Neuronal stem cell (in vitro differentiated cells): Measurements from ENCODE around the gene SLC18A3.

ENCODE experiments used
- DNase-seq: peaks from one replicate; pipeline ENCODE4 v3.0.0-alpha.2; 2013; ENCODE audit warnings: low spot score
- H2AFZ ChIP-seq: one replicate; pipeline ENCODE4 v1.6.1; 2013; ENCODE audit warnings: mild to moderate bottlenecking, low read length, inconsistent platforms
- H2AK5ac ChIP-seq: 2 replicates; pipeline ENCODE4 v1.6.1; 2013; ENCODE audit warnings: low read depth, mild to moderate bottlenecking, inconsistent platforms, low read length, moderate library complexity, mixed read lengths
- H2BK120ac ChIP-seq: 2 replicates; pipeline ENCODE4 v1.6.1; 2013; ENCODE audit warnings: low read depth, mild to moderate bottlenecking, inconsistent platforms, low read length, moderate library complexity, mixed read lengths
- H2BK12ac ChIP-seq: one replicate; pipeline ENCODE4 v1.6.1; 2013; ENCODE audit warnings: low read length, inconsistent platforms
- H2BK15ac ChIP-seq: 2 replicates; pipeline ENCODE4 v1.6.1; 2013; ENCODE audit warnings: mild to moderate bottlenecking, low read length, inconsistent platforms, mixed read lengths
- H2BK5ac ChIP-seq: one replicate; pipeline ENCODE4 v1.6.1; 2013; ENCODE audit warnings: inconsistent platforms, mild to moderate bottlenecking, low read length, moderate library complexity
- H3K14ac ChIP-seq: one replicate; pipeline ENCODE4 v1.6.1; 2013; ENCODE audit warnings: low read length, inconsistent platforms
- H3K18ac ChIP-seq: 2 replicates; pipeline ENCODE4 v1.6.1; 2013; ENCODE audit warnings: low read length, inconsistent platforms
- H3K23ac ChIP-seq: 2 replicates; pipeline ENCODE4 v1.6.1; 2013; ENCODE audit warnings: low read depth, mild to moderate bottlenecking, mixed read lengths, low read length, inconsistent platforms; ENCODE audit not compliant: poor library complexity
- H3K27ac ChIP-seq: replicated peaks from 3 replicates; pipeline ENCODE4 v1.5.1; 2013; ENCODE audit warnings: low read length, inconsistent platforms
- H3K27me3 ChIP-seq, 3 experiments: 2 replicates each; pipeline ENCODE4 v1.6.1; 2013; ENCODE audit warnings: low read length in 3 of 3, mild to moderate bottlenecking in 2 of 3, inconsistent platforms in 1 of 3, low read depth in 1 of 3, mixed read lengths in 1 of 3, moderate library complexity in 1 of 3; ENCODE audit not compliant: control insufficient read depth in 3 of 3, insufficient read depth in 3 of 3
- H3K36me3 ChIP-seq, 2 donors: replicated peaks in 1 of 2; 2 replicates each; pipeline ENCODE4 v1.6.1; 2013; ENCODE audit warnings: low read length in 2 of 2; ENCODE audit not compliant: control insufficient read depth in 2 of 2, insufficient read depth in 2 of 2
- H3K4ac ChIP-seq: 2 replicates; pipeline ENCODE4 v1.6.1; 2013; ENCODE audit warnings: inconsistent platforms, mild to moderate bottlenecking, low read length, moderate library complexity
- H3K4me1 ChIP-seq, 2 donors: 1 replicate in 1 of 2; 2 replicates in 1 of 2; pipeline ENCODE4 v1.6.1; 2013; ENCODE audit warnings: low read length in 2 of 2, low read depth in 1 of 2; ENCODE audit not compliant: control insufficient read depth in 2 of 2, insufficient read depth in 1 of 2
- H3K4me2 ChIP-seq: one replicate; pipeline ENCODE4 v1.6.1; 2013; ENCODE audit warnings: mild to moderate bottlenecking, low read length, inconsistent platforms; ENCODE audit not compliant: insufficient read depth, poor library complexity, severe bottlenecking
- H3K4me3 ChIP-seq, 2 donors: 2 replicates each; pipeline ENCODE4 v1.5.1; 2013; ENCODE audit warnings: low read length in 2 of 2, mild to moderate bottlenecking in 2 of 2, inconsistent platforms in 1 of 2, moderate library complexity in 1 of 2
- H3K79me1 ChIP-seq: one replicate; pipeline ENCODE4 v1.6.1; 2013; ENCODE audit warnings: low read depth, mild to moderate bottlenecking, inconsistent platforms, low read length, moderate library complexity
- H3K9ac ChIP-seq: one replicate; pipeline ENCODE4 v1.6.1; 2013; ENCODE audit warnings: mild to moderate bottlenecking, low read depth, low read length, inconsistent platforms; ENCODE audit not compliant: poor library complexity
- H3K9me3 ChIP-seq, 2 donors: replicated peaks in 1 of 2; 2 replicates each; pipeline versions ENCODE3 to v1.6.1; 2013; ENCODE audit warnings: low read length in 2 of 2, mild to moderate bottlenecking in 2 of 2, inconsistent platforms in 1 of 2, low read depth in 1 of 2, mixed read lengths in 1 of 2, moderate library complexity in 1 of 2; ENCODE audit not compliant: control insufficient read depth in 2 of 2, insufficient read depth in 1 of 2
- H4K8ac ChIP-seq: one replicate; pipeline ENCODE4 v1.6.1; 2013; ENCODE audit warnings: low read depth, mild to moderate bottlenecking, inconsistent platforms, low read length, moderate library complexity
- H4K91ac ChIP-seq: one replicate; pipeline ENCODE4 v1.6.1; 2013; ENCODE audit warnings: low read length, low read depth, mild to moderate bottlenecking, inconsistent platforms; ENCODE audit not compliant: poor library complexity
- WGBS, 2 donors: extraction: QIAGEN DNeasy Blood & Tissue Kit; methylation state at CpG; one replicate each; pipeline ENCODE4 v1.1.7; 2013; ENCODE audit warnings: missing lambda C conversion rate in 2 of 2, mixed read lengths in 1 of 2; ENCODE audit not compliant: insufficient read length in 2 of 2, insufficient replicate concordance in 1 of 2; ENCODE audit errors: extremely low coverage in 2 of 2; 5-methylcytosine and 5-hydroxymethylcytosine counted together

SLC18A3 gene

DNA sequence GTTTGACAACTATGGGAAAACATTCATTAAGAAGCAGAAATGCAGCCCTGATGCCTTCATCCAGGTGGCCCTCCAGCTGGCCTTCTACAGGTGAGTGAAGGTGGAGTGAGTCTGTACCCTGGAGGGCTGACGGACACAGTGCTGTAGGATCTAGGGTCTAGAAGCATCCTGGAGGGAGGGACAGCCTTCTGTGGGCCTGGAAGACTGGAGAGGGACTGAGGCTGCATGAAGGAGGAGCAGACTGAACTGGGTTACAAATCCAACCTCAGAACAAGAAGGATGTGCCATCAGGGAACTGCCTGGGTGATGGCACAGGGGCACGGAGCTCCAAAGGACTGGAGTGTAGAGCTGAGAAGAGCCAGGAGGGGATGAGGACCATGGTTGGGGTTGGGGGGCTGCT, 41.8 kb downstream of the SLC18A3 start:
- no peak overlapping the region for H2BK12ac ChIP-seq
- no peaks in the 10 kb centered on the region for H3K36me3 ChIP-seq
- H3K4me2 ChIP-seq = no peak overlapping the region
- H3K9ac ChIP-seq = no peak overlapping the region
- peaks cover 0 to 28% (median 0%) of the 10 kb centered on the region in 3 experiments for H3K27me3 ChIP-seq
- no peaks in the 10 kb centered on the region for H3K79me1 ChIP-seq
- H2BK15ac ChIP-seq = no peak overlapping the region
- peak overlapping the region in 1 of 2 donors; percentile 6 for H3K4me3 ChIP-seq
- H3K4ac ChIP-seq = no peak overlapping the region
- H2BK5ac ChIP-seq = no peak overlapping the region
- no peak overlapping the region for H3K14ac ChIP-seq
- no peak overlapping the region for H2AFZ ChIP-seq
- WGBS, 2 donors = no CpG with 5 or more reads among the region's 2 CpGs
- H3K4me1 ChIP-seq = peaks cover 0 to 2% of the 10 kb centered on the region in 2 donors
- H2BK120ac ChIP-seq = no peak overlapping the region
- no peak overlapping the region for H3K23ac ChIP-seq
- no peak overlapping the region for H3K27ac ChIP-seq
- no peak overlapping the region for H4K8ac ChIP-seq
- H4K91ac ChIP-seq = no peak overlapping the region
- DNase-seq = no peak
- H3K9me3 ChIP-seq = no peaks in the 10 kb centered on the region
- H3K18ac ChIP-seq = no peak overlapping the region
- H2AK5ac ChIP-seq = no peak overlapping the region

DNA sequence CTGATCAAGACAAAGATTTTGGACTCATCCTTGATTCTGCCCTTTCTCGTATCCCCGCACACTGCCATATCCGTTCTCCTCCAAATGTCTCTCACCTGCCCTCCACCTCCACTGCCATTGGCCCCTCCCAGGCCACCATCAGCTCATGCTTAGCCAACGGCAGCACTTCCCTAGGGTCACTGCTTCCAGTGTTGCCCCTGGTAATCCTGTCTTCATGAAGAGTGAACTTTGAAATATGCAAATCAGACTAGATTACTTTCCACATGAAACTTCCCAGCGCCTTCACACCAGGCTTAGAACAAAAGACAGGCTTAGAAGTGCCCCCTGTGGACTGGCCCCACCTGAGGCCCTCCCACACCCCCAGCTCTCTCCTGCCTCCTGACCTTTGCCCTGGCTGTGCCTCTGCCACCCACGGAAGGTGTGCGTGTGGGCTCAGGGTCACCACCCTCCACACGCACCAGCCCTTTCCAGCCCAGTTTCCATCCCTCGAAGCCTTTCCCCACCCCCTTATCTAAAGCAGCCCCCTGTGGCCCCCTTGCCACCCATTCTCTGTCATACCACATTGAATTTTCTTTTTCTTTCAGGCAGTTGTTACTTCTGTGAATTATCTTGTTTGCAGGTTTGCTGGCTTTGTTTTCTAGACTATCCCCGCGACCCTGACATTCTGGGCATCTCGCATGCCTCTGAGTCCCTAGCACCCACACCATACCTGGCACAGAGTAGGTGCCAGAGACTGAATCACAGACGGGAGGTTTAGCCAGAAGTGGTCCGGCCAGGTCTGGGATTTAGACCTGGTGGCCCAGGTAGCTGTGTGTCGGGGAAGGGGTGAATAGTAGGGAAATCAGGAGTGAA, 42.5 kb downstream of the SLC18A3 start:
- H3K27ac ChIP-seq = no peak overlapping the region
- no peak overlapping the region for H3K23ac ChIP-seq
- no peak overlapping the region for H2BK5ac ChIP-seq
- H3K4ac ChIP-seq = no peak overlapping the region
- no peak for DNase-seq
- no peak overlapping the region for H3K4me3 ChIP-seq
- H2BK12ac ChIP-seq = no peak overlapping the region
- H3K27me3 ChIP-seq = peaks cover 0 to 28% (median 0%) of the 10 kb centered on the region in 3 experiments
- H2BK15ac ChIP-seq = no peak overlapping the region
- no peak overlapping the region for H4K91ac ChIP-seq
- no peak overlapping the region for H3K14ac ChIP-seq
- H2BK120ac ChIP-seq = no peak overlapping the region
- H3K9ac ChIP-seq = no peak overlapping the region
- no peaks in the 10 kb centered on the region for H3K9me3 ChIP-seq
- no peaks in the 10 kb centered on the region for H3K79me1 ChIP-seq
- no peak overlapping the region for H2AK5ac ChIP-seq
- no peak overlapping the region for H3K4me2 ChIP-seq
- H2AFZ ChIP-seq = no peak overlapping the region
- no peak overlapping the region for H4K8ac ChIP-seq
- WGBS, 2 donors = no CpG with 5 or more reads among the region's 15 CpGs
- no peaks in the 10 kb centered on the region for H3K36me3 ChIP-seq
- no peak overlapping the region for H3K18ac ChIP-seq
- H3K4me1 ChIP-seq = peaks cover 0 to 2% of the 10 kb centered on the region in 2 donors

DNA sequence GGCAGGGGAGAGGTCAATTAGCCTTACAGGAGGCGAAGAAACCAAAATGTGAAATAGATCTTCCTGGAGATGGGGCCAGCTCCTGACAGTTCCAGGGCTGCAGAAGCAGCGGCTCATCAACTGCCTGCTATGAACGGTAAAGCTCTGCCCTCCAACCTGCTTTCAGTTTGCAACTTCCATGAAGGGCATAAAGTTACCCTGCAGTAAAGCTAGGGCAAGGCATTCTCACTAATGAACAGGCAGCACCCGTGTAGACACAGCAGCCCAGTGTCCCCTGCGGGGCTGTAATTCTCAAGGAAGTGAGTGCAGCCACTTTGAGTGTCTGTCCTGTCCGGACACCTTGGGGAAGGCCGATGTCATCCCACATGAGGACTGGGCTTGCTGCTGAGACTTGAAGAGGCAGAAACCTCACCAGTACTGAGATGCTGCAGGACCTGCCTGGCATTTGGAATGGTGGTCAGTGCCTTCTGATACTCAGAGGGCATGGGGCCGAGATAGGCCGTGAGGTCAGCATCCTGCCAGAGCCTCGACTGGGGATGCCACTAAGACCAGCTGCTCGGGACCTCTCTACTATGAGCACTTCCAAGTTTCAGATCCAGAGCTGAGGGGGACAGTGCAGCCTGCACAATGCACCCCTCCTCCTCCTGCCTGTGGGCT, 43.3 kb downstream of the SLC18A3 start:
- Histone ChIP-seq H3K79me1 (no peaks in the 10 kb centered on the region), H2AFZ (no peak overlapping the region), H3K27ac (no peak overlapping the region), H2BK120ac (no peak overlapping the region), H4K91ac (no peak overlapping the region), H3K4me1 (peaks cover 0 to 2% of the 10 kb centered on the region in 2 donors), H3K9ac (no peak overlapping the region), H3K4me3 (no peak overlapping the region), H3K27me3 (peaks cover 0 to 23% (median 0%) of the 10 kb centered on the region in 3 experiments), H2BK12ac (no peak overlapping the region), H3K4ac (no peak overlapping the region), H3K4me2 (no peak overlapping the region), H4K8ac (no peak overlapping the region), H3K18ac (no peak overlapping the region), H3K14ac (no peak overlapping the region), H2BK5ac (no peak overlapping the region), H3K9me3 (no peaks in the 10 kb centered on the region), H3K36me3 (no peaks in the 10 kb centered on the region), H2BK15ac (no peak overlapping the region), H3K23ac (no peak overlapping the region), H2AK5ac (no peak overlapping the region)
- no CpG with 5 or more reads among the region's 11 CpGs for WGBS, 2 donors
- DNase-seq = no peak

DNA sequence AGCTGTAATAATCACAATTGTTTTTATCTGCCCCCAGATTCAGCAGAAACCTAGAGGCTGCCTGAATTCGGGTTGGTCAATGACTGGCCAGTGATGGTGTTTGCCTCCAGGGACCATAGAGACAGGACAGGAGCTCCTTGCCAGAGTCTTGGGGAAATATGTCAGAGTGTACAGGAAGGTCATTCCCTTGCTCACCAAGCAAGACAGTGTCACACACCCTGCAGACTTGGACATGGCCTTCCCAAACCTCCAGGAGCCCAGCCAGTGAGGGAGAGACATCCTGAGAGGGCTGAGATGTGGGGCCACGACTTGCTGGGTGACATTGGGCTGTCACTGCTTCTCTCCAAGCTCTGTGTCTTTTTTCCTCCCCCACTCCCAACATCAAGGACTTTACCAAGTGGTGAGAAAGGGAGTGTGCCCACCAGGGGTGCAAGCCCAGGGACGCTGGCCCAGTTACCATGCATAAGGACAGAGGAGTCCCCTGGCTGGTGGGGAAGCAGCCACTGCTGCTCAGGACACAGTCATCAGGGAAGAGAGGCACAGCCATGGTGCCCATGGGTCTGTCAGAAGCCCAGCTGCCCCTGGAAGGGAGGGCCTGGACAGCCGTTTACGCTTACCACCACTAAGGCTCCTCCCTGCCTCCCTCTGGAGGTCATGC, 44.1 kb downstream of the SLC18A3 start:
- H2BK5ac ChIP-seq = no peak overlapping the region
- H3K4ac ChIP-seq = no peak overlapping the region
- H3K4me2 ChIP-seq = no peak overlapping the region
- no peak overlapping the region for H2BK120ac ChIP-seq
- H2AFZ ChIP-seq = no peak overlapping the region
- H3K36me3 ChIP-seq = no peaks in the 10 kb centered on the region
- H2BK15ac ChIP-seq = no peak overlapping the region
- H2BK12ac ChIP-seq = no peak overlapping the region
- H3K14ac ChIP-seq = peak overlapping the region; percentile 32
- no peak overlapping the region for H4K8ac ChIP-seq
- H3K27ac ChIP-seq = no peak overlapping the region
- H3K9me3 ChIP-seq = no peaks in the 10 kb centered on the region
- H3K4me1 ChIP-seq = peaks cover 0 to 2% of the 10 kb centered on the region in 2 donors
- H2AK5ac ChIP-seq = no peak overlapping the region
- no peak for DNase-seq
- H3K9ac ChIP-seq = no peak overlapping the region
- H3K23ac ChIP-seq = no peak overlapping the region
- H3K4me3 ChIP-seq = no peak overlapping the region
- no CpG with 5 or more reads among the region's 5 CpGs for WGBS, 2 donors
- no peaks in the 10 kb centered on the region for H3K79me1 ChIP-seq
- peaks cover 0 to 19% (median 0%) of the 10 kb centered on the region in 3 experiments for H3K27me3 ChIP-seq
- peak overlapping the region; percentile 16 for H3K18ac ChIP-seq
- H4K91ac ChIP-seq = no peak overlapping the region
